Measurements from ENCODE around the gene TAS2R20. TPM values are rescaled to one million over a fixed set of nuclear protein-coding genes. Genes with fewer than 3 reads are reported as not detected.

TAS2R20 gene
- total RNA-seq, 2 donors from 2014 or later, result 0.24 to 0.33 TPM

DNA sequence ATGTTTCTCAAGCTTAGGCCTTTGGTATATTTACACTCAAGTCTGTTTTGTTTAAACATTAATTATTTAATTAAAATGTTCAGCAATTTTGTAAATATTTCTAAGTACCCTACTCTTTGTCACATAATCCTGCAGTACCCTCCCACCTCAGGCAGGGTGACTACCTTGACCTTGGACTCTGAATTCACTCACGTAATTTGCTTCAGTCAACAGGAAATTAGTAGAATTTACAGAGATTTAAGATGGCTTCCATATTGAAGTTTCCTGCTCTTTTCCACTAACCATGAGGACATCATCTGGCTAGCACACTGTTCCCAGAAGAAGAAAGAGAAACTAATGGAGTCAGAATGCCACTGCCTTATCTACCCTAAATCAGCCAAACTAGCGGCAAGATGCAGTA is 25.3 kb upstream of the TAS2R20 start:
- DNase-seq (ENCODE audit: low spot score), result no peak
- TF ChIP-seq, protein P1, sequence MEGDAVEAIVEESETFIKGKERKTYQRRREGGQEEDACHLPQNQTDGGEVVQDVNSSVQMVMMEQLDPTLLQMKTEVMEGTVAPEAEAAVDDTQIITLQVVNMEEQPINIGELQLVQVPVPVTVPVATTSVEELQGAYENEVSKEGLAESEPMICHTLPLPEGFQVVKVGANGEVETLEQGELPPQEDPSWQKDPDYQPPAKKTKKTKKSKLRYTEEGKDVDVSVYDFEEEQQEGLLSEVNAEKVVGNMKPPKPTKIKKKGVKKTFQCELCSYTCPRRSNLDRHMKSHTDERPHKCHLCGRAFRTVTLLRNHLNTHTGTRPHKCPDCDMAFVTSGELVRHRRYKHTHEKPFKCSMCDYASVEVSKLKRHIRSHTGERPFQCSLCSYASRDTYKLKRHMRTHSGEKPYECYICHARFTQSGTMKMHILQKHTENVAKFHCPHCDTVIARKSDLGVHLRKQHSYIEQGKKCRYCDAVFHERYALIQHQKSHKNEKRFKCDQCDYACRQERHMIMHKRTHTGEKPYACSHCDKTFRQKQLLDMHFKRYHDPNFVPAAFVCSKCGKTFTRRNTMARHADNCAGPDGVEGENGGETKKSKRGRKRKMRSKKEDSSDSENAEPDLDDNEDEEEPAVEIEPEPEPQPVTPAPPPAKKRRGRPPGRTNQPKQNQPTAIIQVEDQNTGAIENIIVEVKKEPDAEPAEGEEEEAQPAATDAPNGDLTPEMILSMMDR (IDR thresholded peaks at IDR 0.05), result no peak
- no peaks in the 10 kb centered on the region for H3K9me3 ChIP-seq
- no peak overlapping the region for H3K27ac ChIP-seq
- H3K4me3 ChIP-seq, result no peak overlapping the region
- H3K27me3 ChIP-seq, result no peaks in the 10 kb centered on the region
- H3K4me1 ChIP-seq, result no peaks in the 10 kb centered on the region
- H3K36me3 ChIP-seq, result no peaks in the 10 kb centered on the region

DNA sequence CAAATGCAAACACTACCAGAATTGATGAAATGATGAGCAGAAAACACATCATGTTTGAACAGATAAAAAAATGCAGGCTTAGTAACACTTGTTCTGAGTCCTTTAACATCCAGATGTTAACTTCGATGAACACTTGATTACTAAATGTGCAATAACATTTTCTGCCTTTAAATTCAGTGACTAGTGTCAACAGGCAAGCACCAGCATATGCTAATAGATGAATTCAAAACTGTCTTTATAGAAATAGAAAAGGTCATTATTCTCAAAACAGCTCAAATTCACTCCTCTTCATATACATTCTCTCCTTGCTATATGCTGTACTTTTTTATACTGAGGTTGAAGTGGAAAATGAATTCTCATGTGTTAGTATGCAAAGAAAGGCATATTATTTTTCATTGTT is 24.4 kb upstream of the TAS2R20 start, which contains the start of gene TAS2R19:
Gene TAS2R19 (minus strand): TSS at position 101 of the 400 bp plus-strand sequence. CDS start 49 bp downstream, at position 52.
- Histone ChIP-seq H3K4me1 (no peaks in the 10 kb centered on the region), H3K27ac (no peak within 1 kb of the TSS), H3K9me3 (no peaks in the 10 kb centered on the region), H3K4me3 (no peak within 1 kb of the TSS), H3K36me3 (no peaks in the 10 kb centered on the region), H3K27me3 (no peaks in the 10 kb centered on the region)
- no peak for DNase-seq (ENCODE audit: low spot score)
- TF ChIP-seq, protein P1 (IDR thresholded peaks at IDR 0.05), result no peak

DNA sequence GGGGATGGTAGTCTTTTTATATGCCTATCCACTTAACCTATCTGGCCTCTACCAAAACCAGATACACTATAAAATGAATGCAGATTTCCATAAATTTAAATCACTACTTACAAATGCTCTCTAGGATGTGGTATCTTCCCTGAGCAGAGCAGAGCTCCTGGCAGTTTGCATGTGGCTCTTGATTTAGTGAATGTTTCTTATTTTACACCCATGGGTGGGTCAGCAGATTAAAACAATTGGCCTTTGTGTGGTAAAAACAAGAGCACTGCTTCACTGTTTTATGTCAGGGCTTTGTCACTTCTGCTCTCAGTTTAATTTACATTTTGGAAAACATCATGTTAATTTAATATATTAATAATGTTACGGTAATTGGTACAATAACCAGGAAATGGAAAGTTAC is 18.8 kb upstream of the TAS2R20 start:
- Histone ChIP-seq H3K4me3 (no peak overlapping the region), H3K27ac (no peak overlapping the region), H3K9me3 (no peaks in the 10 kb centered on the region), H3K27me3 (no peaks in the 10 kb centered on the region), H3K36me3 (no peaks in the 10 kb centered on the region), H3K4me1 (no peaks in the 10 kb centered on the region)
- DNase-seq (ENCODE audit: low spot score), result no peak
- TF ChIP-seq, protein P1 (IDR thresholded peaks at IDR 0.05), result no peak

DNA sequence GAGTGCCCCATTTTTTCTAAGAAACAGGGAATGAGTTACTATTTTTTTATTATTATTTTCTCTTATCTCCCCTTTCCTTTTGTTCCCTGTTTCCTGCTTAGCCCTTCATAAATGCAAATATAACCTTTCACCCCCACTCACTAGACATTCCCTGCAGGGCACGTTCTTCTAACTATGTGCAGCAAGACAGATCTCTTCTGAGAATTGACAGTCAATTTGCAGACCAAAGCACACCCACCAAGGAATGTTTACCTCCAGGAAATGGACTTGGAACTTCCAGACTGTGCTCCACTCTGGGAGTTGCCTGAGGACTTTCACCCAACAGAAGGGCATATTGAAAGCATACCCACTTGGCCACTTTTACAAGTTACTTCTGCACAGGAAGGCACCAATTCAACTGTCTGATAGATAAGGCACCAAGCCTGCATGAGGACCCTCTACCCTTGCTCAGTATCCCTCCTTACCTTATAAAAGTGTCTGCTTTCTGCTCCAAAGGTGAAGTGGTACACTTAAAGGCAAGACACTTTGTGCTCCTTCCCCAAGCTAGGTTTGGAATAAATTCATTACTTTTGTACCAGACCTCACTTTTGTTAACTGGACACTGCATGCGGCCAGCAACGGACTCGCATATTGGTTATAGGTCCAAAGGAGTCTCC is 17.8 kb upstream of the TAS2R20 start:
- no peaks in the 10 kb centered on the region for H3K4me1 ChIP-seq
- no peak for DNase-seq (ENCODE audit: low spot score)
- no peak overlapping the region for H3K4me3 ChIP-seq
- no peaks in the 10 kb centered on the region for H3K27me3 ChIP-seq
- TF ChIP-seq, protein P1 (IDR thresholded peaks at IDR 0.05), result no peak
- H3K36me3 ChIP-seq, result no peaks in the 10 kb centered on the region
- H3K9me3 ChIP-seq, result no peaks in the 10 kb centered on the region
- H3K27ac ChIP-seq, result no peak overlapping the region

DNA sequence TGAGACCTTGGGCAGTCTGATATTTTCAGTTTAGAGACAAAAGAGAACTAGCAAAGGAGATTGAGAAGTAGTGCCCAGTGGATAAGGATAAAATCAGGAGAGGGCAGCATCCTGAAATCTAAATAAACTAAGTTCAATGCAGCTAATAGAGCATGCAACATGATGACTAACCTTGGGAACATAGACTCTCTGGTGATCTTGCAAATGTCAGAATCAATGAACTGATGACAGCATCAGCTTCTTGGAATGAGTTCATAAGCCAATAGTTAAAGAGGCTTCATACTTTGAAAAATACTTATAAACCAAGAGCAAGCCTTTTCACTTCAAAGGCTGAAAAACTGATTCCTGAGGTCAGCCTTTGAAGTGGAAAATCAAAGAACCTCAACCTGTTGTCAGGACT is 16.1 kb upstream of the TAS2R20 start:
- H3K9me3 ChIP-seq, result no peaks in the 10 kb centered on the region
- H3K27ac ChIP-seq, result no peak overlapping the region
- TF ChIP-seq, protein P1 (IDR thresholded peaks at IDR 0.05), result no peak
- DNase-seq (ENCODE audit: low spot score), result no peak
- H3K4me1 ChIP-seq, result no peaks in the 10 kb centered on the region
- H3K4me3 ChIP-seq, result no peak overlapping the region
- no peaks in the 10 kb centered on the region for H3K36me3 ChIP-seq
- H3K27me3 ChIP-seq, result no peaks in the 10 kb centered on the region

DNA sequence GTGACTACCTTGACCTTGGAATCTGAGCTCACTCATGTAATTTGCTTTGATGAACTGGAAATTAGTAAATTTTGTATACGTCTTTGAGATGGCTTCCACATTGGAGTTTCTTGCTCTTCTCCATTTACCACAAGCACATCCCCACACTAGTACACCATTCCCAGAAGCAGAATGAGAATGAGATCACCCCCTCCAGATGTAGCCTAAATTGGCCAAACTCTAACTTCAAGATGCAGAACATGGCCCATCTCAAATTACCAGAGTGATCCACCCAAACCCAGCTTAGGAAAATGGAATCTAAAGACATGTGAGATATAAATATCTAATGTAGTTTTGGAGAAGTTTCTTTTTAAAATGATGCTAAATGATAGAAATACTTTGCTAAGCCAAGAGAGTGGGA is 9.5 kb upstream of the TAS2R20 start:
- no peaks in the 10 kb centered on the region for H3K9me3 ChIP-seq
- H3K4me1 ChIP-seq, result no peaks in the 10 kb centered on the region
- H3K36me3 ChIP-seq, result no peaks in the 10 kb centered on the region
- no peak overlapping the region for H3K27ac ChIP-seq
- H3K27me3 ChIP-seq, result no peaks in the 10 kb centered on the region
- DNase-seq (ENCODE audit: low spot score), result no peak
- TF ChIP-seq, protein P1 (IDR thresholded peaks at IDR 0.05), result no peak
- no peak overlapping the region for H3K4me3 ChIP-seq

Data from right atrium auricular region (tissue), 2 donors.